ENCODE measurements around the gene NEURL1.
"Not testable (repeated sequence)": the region's sequence is repeated elsewhere in the genome, so short reads cannot be mapped to it uniquely, and the experiment has no call there.

Gene NEURL1

GRCh38 chr10:103465411-103466179 lies 27.9 kb upstream of the NEURL1 start:
- DNase-seq = no peak

- DNase-seq = no peak
These were observed 26.8 kb upstream of the NEURL1 start for GRCh38 chr10:103466734-103467133.

DNA sequence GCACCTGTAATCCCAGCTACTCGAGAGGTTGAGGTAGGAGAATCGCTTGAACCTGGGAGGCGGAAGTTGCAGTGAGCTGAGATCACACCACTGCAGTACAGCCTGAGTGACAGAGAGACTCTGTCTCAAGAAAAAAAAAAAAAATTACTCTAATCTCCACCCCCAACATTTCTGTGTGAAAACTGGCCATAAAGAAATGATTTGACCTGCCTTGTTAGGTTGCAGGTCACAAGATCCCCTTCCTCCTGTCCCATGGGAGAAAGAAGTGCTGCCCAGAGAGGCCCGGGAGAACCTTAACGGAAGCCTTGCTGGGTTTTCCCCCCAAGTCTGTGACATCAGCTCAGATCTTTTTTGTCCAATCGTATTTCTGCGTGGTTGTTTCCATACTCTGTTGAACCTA lies 26.1 kb upstream of the NEURL1 start:
- no peak for DNase-seq

- no peak for DNase-seq
These were observed 24.3 kb upstream of the NEURL1 start for GRCh38 chr10:103469201-103469600.

- peak; percentile 65 for DNase-seq
These were observed 22.5 kb upstream of the NEURL1 start for GRCh38 chr10:103470761-103471653.

DNA sequence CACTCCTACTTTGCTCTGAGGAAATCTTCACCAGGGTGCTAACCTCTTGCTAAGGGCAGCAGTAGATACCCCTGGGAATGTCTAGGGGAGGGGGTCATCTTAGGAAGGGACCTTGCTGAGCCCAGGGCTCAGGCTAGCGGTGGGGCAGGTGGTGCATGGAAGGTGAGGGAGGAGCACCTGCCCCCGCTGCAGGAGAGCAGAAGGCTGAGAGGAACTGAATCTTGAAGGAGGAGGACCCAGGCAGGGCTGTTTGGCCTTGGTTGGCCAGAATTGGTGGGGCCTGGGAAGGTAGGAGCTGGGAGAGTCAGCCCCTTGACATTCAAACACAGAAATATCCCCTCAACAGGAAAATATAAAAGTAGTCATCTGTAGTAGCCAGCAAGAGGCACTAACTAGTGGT lies 21.5 kb upstream of the NEURL1 start:
- no peak for DNase-seq

GRCh38 chr10:103473261-103473671 lies 20.2 kb upstream of the NEURL1 start:
- no peak for DNase-seq

GRCh38 chr10:103474077-103474476 lies 19.4 kb upstream of the NEURL1 start:
- no peak for DNase-seq

GRCh38 chr10:103475437-103475836 lies 18.1 kb upstream of the NEURL1 start:
- no peak for DNase-seq

DNA sequence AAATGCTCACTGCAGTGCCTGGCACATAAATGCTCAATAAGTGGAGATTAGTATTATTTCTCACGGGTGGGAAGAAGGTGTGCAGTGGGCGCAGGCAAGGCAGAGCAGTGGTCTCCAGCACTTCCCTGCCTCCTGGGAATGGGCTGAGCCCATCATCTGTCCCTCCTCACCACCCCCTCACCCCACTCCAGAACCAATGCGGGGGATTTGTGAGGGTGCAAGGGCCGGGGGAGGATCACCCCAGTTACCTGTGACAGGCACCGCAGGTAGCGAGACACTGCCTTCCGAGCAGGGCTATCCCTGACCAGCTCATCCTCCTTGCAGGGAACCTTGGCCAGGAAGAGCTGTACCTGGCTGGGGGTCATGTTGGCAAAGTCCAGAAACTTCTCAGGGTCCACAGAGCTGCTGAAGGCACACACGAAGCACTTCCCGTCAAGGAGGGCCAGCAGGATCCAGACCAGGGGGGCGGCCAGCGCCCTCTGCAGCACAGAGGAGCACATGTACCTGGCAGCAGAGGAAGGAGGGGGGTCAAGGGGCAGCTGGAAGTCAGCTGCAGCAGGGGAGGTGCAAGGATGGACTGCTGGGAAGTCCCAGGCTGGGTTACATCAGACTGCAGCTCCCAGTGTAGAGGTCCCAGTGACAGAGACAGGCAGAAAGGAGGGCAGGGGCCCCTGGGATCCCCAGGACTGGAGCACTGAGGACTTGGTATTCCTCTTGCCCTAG lies 17.3 kb upstream of the NEURL1 start:
- no peak for DNase-seq

- DNase-seq = no peak
These were observed 14.8 kb upstream of the NEURL1 start for GRCh38 chr10:103478671-103479070.

DNA sequence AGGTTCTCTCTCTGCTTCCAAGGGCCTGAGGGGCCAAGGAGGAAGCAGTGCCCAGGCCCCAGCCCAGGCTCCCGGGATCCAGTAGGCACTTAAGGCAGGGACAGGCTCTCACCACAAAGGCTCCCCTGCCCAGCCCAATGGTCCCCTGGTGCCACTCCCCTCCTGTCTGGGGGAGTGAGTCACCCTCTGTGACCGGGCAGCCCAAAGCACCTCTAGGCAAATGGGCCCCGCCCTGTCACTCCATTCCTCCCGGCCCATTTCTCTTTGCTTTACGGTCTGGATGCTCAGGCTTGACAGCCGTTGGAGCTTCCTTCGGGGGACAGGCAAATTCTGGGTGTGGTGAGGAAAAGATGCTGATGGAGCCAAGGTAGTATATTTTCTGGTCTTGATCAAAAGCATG lies 14.4 kb upstream of the NEURL1 start, which contains the start of gene CALHM3:
Gene CALHM3, minus strand, starts transcription at position 106 of the 400 bp plus-strand sequence. CDS start 208 bp downstream, outside the sequence.
- DNase-seq = no peak

- DNase-seq = no peak
These were observed 13.0 kb upstream of the NEURL1 start for GRCh38 chr10:103480521-103480920.

DNA sequence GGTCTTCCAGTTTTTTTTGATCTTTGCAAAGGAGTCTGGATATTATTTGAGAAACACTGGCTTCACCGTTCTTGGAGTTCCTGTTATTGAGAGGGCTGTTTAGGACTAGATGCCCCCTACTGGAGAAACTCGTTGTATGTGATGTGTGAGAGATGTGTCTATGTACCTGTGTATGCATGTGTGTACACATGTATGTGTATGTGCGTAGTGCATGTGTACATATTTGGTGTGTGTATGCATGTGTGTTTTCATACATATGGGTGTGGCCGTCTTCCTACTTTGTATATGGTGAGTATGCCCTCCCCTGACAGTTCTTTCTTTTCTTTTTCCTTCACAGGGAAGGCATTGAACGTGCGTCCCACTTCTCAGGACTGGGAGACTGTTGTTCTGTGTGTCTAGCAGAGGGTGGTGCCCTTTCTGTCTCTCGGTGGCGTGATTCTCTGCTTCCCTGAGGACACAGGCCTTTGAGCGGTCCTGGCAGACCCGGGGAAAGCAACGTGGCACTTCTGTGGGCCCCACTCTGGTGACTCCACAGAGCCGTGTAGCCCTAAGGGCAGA lies 11.5 kb upstream of the NEURL1 start:
- no peak for DNase-seq

DNA sequence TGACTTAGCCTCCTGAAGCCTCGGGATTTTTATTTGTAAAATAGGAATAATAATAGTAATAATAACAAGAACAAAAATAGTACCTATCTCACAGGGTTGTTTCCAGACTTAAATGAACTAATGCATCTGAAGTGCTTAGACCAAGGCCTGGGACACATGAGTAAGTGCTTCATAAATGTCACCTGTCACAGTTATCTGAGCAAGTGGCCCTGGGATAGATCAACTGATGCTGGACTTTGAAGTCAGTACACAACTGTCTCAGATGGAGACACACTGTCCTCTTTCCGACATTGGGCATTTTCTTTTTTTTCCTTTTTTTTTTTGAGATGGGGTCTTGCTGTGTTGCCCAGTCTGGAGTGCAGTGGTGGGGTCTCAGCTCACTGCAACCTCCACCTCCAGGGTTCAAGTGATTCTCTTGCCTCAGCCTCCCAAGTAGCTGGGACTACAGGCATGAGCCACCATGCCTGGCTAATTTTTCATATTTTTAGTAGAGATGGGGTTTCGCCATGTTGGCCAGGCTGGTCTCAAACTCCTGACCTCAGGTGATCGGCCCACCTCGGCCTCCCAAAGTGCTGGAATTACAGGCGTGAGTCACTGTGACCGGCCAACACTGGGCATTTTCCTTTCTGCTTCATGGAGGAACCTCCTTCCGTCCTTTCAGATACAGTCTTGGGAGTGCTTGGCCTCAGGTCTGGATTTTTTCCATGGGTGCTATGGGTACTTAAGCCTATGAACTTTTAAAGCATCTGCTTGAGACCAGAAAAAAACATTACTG lies 6.7 kb upstream of the NEURL1 start:
- DNase-seq = not testable (repeated sequence)

DNA sequence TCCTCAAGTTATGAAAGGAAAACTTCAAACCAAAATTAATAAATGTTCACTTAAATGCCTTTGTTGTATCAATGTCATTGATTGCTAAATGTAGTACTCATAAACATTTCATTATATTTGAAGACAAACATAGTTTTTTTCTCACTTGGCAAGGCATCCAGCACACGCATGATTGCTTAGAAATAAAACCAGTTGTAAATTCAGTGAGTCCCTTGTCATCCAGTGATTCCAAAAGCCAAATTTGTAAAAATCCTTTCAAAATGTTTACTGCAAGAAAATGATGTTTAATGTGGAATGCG lies 6.1 kb upstream of the NEURL1 start:
- no peak for DNase-seq

- no peak for DNase-seq
These were observed 2.6 kb upstream of the NEURL1 start for GRCh38 chr10:103490986-103491314.

DNA sequence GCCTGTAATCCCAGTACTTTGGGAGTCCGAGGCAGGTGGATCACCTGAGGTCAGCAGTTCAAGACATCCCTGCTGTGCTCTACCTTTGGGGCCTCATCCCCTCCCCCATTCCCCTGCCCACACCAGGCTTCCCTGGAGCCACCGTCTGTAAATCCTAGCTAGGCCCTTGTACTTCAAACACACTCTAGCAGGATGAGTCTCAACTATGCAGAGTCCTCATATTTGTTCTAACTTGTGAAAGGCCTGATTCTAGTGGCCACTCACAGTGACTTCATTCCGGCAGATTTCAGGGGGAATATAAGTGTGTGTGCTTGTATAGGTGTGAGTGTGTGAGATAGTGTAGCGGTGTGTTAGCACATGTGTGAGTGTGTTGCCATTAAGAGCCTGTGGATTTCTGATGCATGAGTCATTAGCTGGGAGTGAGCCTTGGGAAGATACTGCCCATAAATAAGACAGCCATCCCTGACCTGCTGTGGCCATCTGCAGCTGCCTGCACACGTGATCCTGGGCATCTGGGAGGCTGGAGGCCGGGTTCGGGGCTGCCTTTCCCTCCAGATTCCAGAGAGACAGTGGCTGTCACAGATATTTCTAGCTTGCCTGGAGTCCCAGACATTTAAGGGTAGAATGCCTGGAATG lies 1.7 kb upstream of the NEURL1 start:
- no peak for DNase-seq

- DNase-seq = no peak
These were observed 747 bp upstream of the NEURL1 start for GRCh38 chr10:103492655-103493261.

DNA sequence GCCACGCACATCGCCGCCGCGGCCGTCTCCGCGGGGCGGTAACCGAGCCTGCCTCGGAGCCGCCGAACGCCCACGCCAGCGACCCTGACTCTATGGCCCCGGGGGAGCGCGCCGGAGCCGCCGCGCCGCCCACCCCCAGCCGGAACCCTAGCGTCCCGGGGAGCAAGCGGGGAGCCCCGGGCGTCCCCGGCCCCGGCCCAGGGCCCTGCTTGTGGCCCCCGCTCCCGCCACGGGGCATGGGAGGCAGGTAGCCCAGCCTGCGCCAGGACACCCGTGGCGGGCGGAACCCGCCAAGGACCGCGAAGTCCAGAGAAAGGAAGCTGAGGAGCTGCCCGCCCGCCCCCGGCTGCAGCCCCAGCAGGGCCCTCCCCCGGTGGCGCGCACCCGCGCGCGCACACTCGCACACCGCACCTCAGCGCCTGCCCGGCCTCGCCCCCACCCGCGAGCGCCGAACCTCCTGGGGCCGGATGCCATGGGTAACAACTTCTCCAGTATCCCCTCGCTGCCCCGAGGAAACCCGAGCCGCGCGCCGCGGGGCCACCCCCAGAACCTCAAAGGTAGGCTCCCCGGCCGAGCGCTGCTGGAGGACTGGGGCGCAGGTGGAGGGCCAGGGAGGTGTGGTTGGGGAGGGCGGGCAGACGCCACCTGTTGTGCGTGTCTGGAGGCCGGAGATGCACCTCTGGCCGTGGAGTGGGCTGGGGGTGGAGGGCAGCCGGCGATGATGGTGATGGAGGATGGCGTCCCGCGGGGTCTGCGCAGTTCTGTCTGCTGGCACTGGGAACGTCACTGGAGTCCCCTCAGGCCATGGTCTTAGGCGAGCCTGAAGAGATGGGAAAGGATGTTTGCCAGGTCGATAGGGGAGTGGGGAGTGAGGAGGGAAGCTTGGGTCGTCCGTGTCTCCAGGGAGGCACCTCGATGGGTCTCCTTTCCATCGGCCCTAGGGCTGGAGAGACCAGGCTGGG lies 692 bp downstream of the NEURL1 start:
- peak; percentile 34 for DNase-seq
